NCI-H2227 treated with DMSO at 0.1 percent for 48 hours (cell line): ENCODE results near the gene CCDC70.
"Not testable (repeated sequence)": the region's sequence is repeated elsewhere in the genome, so short reads cannot be mapped to it uniquely, and the experiment has no call there.

ENCODE experiments used
- DNase-seq: peaks from one replicate; lab custom pipeline; 2025; lab: John Stamatoyannopoulos, UW

The CCDC70 gene

GRCh38 chr13:51909265-51909664 lies 47.5 kb downstream of the CCDC70 start:
- DNase-seq = not testable (repeated sequence)

DNA sequence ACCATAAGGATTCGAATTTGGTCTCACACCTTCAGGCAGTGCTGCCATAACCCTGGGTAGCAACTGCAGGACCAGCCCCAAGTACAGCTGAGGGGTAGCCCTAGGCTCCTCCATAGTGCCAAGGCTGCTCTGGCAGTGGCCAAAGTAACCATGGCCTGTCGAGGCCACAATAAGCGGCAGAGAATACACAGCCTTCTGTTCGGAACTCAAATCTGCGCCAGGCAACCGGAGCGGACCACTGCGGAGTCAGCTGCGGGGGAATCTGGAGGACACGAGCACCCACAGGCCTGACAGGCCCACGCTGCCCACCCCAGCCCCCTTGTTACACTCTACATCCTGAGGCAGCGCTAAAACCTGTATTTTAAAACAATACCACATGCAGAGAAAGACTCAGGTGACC lies 48.7 kb downstream of the CCDC70 start:
- no peak for DNase-seq

- peak; percentile 28 for DNase-seq
Observed at GRCh38 chr13:51912091-51912490, 50.3 kb downstream of the CCDC70 start.

GRCh38 chr13:51912511-51913225 lies 50.9 kb downstream of the CCDC70 start:
- DNase-seq = no peak

DNA sequence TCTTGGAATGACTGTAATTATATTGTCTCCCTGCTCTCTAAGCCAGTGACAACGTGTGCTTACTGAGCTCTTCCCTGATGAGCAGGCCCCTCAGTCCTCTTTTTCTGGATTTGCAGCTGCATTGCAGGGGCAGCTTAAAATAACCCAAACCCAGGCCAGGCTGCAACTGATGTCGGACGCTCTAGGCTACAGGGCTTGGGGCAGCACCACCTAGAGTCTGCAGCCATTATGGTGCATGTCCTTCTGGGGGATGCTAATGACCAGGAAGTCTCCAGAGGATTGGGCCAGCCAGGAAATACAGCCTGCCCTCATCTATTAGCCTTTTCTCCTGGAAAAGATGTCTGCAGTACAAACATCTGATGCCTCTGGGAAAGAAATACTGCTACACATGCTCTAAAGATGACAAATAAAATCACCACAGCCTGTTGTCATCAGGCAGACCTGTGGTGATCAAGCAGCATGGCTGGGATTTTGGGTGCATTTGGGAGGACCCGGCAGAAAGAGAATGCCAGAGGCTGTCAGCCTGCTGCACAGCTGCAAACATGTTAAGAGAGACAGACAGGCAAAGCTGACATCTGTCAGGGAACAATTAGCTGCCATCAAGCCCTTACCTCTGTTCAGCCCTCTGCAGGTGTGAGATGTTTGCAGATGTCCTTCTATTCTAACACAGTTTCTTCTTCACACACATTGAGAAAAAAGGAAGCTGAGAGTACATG lies 51.8 kb downstream of the CCDC70 start:
- peak; percentile 56 for DNase-seq

DNA sequence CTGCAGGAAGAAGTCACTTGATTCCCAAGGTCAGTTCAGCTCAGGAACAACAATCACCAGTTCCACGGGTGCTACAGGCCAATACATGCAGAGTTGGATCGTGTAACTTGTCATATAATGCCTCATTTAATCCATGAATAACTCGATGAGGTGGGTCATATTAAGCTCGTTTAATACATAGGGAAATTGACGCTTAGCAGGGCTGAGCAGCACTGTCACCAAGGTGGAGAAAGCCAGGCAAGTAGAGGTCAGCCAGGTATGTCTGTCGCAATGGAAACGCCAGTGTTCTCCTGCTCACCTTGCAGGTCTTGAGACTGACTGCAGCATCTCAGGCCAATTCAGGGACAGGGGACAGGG lies 52.3 kb downstream of the CCDC70 start:
- no peak for DNase-seq
